ENCODE data around the gene WDFY2. TPM values are rescaled to one million over a fixed set of nuclear protein-coding genes. Genes with fewer than 3 reads are reported as not detected.
A peak's percentile ranks its signal among the peaks of the same experiment; 100 is the strongest.

WDFY2 gene
- total and polyA plus RNA-seq, 10 of the 15 experiments (the other 5 are each of a cell fraction or from before 2014, with no cell fraction given): 2.1 to 13.0 (median 8.1) TPM

DNA sequence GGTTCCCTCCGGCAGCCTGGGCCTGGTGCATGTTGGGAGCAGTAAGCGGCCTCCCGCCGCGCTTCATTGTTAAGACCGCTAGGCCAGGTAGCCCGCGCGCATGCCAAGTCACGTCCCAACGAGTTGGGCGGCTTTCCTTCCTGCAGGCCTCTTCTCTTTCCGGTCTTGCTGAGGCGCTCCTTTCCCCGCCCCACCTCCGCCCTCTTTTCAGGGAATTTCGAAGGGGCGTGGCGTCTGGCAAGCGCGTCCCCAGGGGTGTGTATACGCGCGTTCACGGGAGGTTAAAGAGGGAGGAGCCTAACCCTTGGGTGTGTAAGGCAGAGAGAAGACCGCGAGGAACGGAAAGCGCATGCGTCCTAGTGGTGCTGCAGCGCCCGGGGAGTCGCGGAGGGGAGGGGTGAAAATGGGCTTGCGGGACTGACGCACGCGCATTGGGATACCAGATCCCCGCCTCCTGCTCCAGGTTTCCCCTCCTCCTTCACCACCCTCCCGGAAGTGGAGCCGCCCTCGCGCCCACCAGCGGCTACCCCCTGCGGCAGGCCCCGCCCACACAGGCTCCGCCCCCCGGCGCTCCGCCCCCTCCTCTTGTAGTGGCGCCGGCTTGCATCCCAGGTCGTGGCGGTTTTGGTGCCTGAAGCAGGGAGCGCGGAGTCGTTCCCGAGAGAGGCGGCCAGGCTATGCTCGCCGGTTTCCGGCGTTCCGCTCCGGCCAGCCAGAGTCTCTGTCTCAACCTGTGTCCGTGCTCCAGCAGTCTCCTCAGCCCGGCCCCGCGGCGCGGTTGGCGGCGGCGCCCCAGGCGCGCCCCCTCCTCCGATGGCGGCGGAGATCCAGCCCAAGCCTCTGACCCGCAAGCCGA, at the start of gene WDFY2 (continued):
- TF ChIP-seq EGR1 (IDR thresholded peaks at IDR 0.05; ENCODE audit: borderline replicate concordance in 1 of 2, low read depth in 2 of 2, low read length in 2 of 2): peak in 1 of 2 experiments; percentile 91; a peak in 2 of 3 replicates
- peak; percentile 54; the same call in 1 of the 2 replicates for TF ChIP-seq PAX5 (IDR thresholded peaks at IDR 0.05; ENCODE audit: borderline replicate concordance, low read depth, low read length)
- no peak for TF ChIP-seq MLLT1 (IDR thresholded peaks at IDR 0.05)
- TF ChIP-seq SKIL (IDR thresholded peaks at IDR 0.05; ENCODE audit: low read depth, poor library complexity, severe bottlenecking): no peak
- peak; percentile 38 for TF ChIP-seq BCL3 (IDR thresholded peaks at IDR 0.05; ENCODE audit: borderline replicate concordance, insufficient read depth, low read depth, low read length, poor library complexity, severe bottlenecking)
- no peak for TF ChIP-seq USF1 (IDR thresholded peaks at IDR 0.05; ENCODE audit: borderline replicate concordance, extremely low read length, insufficient read depth, low read depth, low read length)
- peak; percentile 72 for TF ChIP-seq POLR2A (IDR thresholded peaks at IDR 0.05; ENCODE audit: low read depth, low read length)
- TF ChIP-seq WRNIP1 (IDR thresholded peaks at IDR 0.05; ENCODE audit: borderline replicate concordance, low read depth, low read length): no peak
- TF ChIP-seq FOS (IDR thresholded peaks at IDR 0.05; ENCODE audit: borderline replicate concordance, extremely low read depth, insufficient read length): no peak
- TF ChIP-seq ZBTB4 (CRISPR knock-in tag; IDR thresholded peaks at IDR 0.05): no peak
- TF ChIP-seq DPF2 (IDR thresholded peaks at IDR 0.05): peak; percentile 19
- TF ChIP-seq PKNOX1 (IDR thresholded peaks at IDR 0.05): no peak
- TF ChIP-seq SMARCA5 (IDR thresholded peaks at IDR 0.05): no peak
- TF ChIP-seq CBFB (IDR thresholded peaks at IDR 0.05; ENCODE audit: low read depth): peak; percentile 13; the same call in 1 of the 2 replicates
- 0 out of 2 replicates have a peak, but pooled peaks have one; percentile 18 for TF ChIP-seq RB1 (IDR thresholded peaks at IDR 0.05; ENCODE audit: borderline replicate concordance)

All from GM12878 (cell line).